Glomerular visceral epithelial cell (primary cell): ENCODE results near the gene PPP2R5C.

Experiments
- DNase-seq: peaks from one replicate; pipeline ENCODE4 v3.0.0-alpha.2; 2016; ENCODE audit errors: extremely low spot score

PPP2R5C gene

DNA sequence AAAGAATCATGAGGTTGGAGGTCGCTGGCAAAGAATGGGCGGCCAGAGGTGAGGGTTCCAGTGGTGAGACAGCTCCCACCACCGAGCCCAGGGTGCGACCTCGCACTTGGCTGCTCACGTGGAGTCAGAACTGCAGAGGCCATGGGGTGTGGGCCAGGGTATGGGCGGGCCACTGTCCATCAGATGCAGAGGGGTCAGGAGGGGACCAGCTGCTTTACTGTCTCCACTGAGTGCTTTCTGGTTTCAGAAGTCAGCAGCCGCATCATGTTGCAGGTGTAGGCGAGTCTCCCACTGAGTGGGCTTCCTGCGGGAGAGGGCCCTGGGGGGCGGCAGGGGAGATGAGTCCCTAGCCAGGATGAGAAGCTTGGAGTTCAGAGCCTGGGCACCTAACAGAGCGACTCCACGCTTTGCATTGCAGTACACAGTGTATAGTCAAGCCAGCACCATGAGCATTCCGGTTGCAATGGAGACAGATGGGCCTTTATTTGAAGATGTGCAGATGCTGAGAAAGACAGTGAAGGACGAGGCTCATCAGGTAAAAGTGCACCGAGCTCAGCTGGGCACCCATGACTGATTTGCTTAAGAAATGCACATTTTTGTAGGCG lies 156.0 kb downstream of the PPP2R5C start:
- no peak for DNase-seq

DNA sequence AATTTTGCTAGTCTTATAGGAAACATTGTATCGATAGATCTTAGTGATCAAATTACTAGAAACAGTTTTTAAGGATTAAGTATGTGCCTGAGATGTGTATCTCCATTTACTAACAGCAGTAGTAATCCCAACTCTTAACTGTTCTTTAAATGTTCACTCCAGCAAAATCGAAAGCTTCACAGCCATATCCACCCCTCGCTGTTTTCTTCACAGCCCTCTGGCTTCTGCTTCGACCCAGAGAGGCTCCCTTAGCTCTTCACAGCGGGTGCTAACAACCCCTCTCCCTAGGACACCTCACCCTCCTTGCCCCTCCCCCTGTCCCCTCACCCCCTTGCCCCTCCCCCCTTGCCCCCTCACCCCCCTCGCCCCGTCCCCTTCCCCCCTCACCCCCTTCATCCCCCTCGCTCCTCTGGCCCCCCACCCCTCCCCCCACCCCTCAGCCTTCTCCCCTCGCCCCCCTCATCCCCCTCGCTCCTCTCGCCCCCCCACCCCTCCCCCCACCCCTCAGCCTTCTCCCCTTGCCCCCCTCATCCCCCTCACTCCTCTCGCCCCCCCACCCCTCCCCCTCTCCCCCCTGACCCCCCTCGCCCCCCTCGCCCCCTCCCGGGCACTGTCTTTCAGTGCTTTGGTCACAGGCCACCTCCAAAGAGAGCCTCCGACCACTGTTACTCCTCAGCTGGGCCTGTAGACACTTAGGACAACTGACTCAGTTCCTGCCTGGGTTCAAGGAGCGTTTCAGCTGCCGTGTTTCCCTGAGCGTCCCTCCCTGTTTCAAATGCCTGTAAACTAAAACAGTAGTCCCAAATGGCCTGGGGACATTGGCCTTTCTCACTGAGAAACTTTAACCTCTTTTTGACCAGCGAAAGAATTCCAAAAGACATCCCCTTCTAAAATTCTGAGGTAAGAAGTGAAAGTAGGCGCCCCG lies 156.8 kb downstream of the PPP2R5C start:
- no peak for DNase-seq

- no peak for DNase-seq
Measured at GRCh38 chr14:101920271-101920670, 158.8 kb downstream of the PPP2R5C start.

DNA sequence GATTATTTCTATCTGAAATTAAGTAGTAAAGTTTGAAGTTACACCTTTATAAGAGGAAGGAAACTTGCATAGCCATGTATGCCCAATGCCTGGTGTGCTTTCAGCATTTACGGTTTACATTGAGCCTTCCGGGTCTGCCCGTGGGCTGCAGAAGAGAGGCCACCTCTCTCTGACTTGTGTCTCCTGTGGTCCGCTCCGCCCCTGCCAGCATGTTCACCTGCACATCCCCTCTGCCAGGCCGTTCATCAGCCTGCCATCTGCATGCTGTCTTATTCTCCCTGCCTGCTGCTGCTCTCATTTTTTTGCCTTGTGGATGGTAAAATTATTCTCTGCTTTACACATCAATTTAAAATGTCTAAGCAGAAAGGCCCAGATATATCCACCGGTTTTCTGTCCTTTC lies 161.4 kb downstream of the PPP2R5C start:
- no peak for DNase-seq

DNA sequence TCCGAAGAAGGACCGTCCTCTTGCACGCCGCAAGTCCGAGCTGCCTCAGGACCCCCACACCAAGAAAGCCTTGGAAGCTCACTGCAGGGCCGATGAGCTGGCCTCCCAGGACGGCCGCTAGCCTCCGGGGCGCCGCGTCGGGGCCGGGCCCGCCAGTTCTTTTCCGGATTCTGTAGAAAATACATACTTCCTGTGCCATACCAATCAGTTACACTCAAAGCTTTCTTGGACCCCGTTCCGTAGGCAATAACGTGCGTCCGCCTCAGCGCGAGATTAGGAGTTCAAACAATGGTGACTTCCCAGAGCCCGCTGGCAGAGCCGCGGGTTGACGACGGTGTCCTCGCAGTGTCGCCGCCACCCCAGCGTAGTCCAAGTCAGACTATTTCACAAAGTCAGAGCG lies 163.6 kb downstream of the PPP2R5C start:
- no peak for DNase-seq

DNA sequence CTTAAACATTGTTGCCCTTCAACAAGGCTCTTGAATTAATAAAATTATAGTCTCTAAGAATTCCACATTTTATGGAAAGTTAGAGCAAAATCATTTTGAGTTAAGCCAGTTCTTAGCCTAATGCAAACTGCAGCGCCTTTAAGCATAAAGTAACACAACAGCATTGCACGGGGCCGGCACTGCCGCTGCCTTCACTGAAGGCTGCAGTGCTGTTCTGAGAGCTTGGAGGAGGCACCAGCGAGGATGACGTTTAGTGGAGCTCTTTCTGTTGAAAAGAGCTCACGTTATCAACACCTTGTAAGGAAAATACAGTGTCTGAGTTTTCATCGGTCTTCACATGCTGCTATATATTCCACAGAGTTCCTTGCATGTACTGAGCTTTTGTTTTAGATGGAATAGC lies 164.6 kb downstream of the PPP2R5C start:
- DNase-seq, result no peak

DNA sequence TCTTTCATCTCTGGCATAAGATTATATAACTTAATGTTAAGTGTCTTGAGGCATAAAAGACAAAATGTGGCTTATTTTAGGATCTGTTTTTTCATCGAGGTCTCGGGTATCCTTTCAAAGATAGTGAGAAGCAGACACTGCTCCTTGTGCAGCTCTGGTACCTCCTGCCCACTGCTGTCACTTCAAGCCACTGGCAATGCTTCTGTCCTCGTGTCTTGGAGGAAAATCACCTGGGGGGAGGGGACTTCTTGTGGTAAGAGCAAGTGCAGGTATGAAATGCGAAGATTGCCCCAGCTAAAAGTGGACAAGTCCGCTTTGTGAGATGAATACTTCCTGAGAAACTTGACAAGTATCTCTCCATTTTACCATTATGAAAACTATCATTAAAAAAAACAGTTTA lies 165.1 kb downstream of the PPP2R5C start:
- no peak for DNase-seq

- no peak for DNase-seq
Measured at GRCh38 chr14:101927859-101928258, 166.3 kb downstream of the PPP2R5C start.

- no peak for DNase-seq
Measured at GRCh38 chr14:101928415-101928841, 166.9 kb downstream of the PPP2R5C start.

- DNase-seq, result no peak
Measured at GRCh38 chr14:101929096-101929495, 167.6 kb downstream of the PPP2R5C start.

DNA sequence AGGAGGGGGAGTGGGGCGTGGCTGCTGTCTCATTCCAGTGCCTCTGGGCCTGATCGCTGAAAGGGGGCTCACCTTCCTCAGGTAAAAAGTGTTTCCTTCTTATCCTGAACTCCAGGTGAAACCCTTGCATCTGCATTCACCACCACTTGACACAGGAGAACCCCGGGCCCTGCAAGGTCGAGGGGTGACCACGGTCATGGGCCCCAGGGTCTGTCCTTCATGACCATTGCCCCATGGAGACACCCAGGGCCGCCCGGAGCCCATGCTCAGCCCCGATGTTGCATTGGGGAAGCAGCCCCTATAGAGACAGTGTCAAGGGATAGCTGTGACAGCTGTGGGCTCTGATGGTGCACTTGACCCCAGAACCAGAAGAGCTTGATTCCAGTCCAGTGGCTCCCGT lies 168.4 kb downstream of the PPP2R5C start:
- DNase-seq, result no peak

DNA sequence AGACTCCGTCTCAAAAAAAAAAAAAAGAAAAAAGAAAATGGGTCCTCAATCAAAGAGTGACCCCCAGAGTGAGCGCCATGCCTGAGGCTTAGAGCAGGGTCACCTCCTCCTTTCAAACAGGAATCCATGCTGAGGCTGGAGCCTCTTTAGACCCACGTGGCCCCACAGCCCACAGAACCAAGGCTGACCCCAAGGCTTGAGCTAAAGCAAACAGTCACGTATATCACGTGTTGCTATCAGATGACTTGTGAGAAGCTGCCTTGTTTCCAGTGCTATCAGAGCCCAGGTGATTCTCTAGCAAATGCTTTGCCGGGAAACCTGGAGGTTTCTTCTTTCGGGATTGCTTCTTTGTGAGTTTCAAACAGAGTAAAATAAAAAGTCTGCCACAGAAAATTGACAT lies 171.2 kb downstream of the PPP2R5C start:
- no peak for DNase-seq

DNA sequence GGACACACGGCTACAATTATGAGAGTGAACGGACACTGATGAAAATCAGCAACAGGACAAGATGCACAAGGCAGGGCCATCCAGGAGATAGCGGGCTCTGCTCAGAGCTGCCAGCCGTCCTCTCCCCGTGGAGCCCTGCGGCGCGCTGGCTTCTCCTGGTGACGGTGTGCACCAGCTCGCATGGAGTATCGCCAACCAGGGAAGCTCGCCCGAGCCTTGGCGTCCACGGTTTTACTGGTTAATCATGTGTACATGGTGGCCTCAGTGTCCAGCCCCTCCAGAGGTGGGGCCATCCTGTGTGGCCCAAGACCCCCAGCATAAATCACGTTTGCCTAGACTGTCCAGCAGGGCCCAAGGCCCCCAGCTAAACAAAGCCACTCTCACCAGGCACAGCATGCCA lies 171.7 kb downstream of the PPP2R5C start:
- DNase-seq, result no peak

- no peak for DNase-seq
Measured at GRCh38 chr14:101934601-101935150, 173.2 kb downstream of the PPP2R5C start.

DNA sequence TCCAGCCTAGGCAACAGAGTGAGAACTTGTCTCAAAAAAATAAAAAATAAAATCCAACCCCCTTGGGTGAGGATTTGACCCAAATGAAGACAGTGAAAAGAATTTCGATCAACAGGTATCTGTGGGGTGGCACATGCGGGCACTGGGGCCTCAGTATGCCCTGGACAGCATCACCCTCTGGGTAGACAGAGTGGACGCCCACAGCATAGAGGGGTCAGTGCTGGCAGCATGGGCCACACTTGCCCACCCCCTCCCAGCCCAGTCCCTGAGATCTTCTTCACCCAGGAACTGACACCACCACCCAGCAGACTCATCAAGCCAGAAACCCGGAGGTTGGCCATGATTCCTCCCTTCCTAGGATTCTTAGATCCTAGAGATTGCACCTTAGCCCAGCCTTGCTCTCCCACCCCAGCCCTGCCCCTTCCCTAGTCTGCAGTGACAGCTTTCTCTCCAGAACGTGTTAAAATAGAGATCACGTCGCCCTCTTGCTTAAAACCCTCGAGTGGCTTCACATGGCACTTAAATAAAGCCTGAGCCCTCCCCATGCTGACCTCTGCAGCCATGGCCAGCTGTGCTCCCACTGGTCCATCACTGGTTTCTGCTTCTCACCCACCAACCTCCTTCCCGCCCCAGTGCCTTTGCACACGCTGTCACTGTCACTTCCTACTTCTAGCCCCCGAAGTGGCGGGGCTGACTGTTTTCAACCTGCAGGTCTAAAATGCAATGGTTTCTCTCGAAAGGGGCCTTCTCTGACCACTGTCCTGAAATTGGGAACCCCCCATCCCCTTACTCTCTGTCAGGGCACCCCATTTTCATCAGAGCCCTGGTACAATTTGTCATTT lies 176.6 kb downstream of the PPP2R5C start:
- no peak for DNase-seq

DNA sequence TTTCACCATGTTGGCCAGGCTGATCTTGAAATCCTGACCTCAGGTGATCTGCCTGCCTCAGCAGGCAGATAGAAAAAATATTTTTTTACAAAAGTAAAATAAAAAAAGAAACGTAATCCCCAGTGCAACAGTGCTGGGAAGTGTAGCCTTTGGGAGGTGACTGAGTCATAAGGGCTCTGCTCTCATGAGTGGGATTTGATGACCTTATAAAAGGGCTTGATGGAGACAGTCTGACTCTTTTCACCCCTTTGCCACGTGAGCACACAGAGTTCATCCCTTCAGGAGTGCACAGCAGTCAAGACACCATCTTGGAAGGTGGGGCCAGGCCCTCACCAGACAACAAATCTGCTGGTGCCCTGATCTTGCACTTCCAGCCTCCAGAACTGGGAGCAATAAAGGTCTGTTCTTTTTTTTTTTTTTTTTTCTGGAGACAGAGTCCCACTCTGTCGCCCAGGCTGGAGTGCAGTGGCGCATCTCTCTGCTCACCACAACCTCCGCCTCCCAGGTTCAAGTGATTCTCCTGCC lies 178.2 kb downstream of the PPP2R5C start:
- no peak for DNase-seq

GRCh38 chr14:101944451-101944850 lies 182.9 kb downstream of the PPP2R5C start:
- DNase-seq, result no peak

- DNase-seq, result no peak
Measured at GRCh38 chr14:101945171-101945570, 183.7 kb downstream of the PPP2R5C start.

- no peak for DNase-seq
Measured at GRCh38 chr14:101947577-101947903, 186.0 kb downstream of the PPP2R5C start.

DNA sequence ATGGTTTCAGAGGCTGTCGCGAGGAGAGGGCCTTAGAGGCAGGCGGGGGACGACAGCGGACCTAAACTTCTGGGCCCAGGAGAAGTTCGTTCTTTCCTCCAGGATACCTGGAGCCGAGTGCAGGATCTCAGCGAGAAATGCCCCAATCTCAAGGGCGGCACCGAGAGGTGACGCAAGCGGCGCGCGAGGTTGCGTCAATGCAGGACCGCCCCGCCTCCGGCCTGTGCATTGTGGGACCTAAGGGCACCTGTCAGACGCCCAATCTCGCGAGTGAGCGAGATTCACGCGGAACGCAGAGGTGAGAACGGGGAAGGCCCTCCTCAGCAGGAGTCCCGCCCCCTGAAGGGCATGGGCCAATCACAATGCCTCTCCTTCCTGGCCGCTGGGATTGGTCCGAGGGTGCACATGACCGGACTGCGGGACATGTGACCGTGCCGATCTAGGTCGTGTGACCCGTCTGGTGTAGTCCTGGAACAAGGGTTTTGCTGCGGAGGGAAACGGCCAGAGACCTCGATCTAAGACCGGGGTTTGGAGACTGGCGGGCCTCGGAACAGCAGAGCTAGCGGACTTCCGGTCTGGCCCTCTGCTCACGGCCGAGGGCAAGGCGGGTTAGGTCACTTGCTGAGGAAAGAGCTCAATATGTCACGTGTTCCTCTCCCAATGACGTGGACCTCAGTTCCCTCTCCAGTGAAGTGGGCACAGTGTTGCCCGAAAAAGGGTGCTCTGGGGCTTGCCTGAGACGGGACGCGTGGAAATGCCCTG lies 186.6 kb downstream of the PPP2R5C start:
- DNase-seq, result peak; percentile 100

- no peak for DNase-seq
Measured at GRCh38 chr14:101948666-101949216, 187.2 kb downstream of the PPP2R5C start.
